Measurements from ENCODE around the gene VWA5B1.

DNA sequence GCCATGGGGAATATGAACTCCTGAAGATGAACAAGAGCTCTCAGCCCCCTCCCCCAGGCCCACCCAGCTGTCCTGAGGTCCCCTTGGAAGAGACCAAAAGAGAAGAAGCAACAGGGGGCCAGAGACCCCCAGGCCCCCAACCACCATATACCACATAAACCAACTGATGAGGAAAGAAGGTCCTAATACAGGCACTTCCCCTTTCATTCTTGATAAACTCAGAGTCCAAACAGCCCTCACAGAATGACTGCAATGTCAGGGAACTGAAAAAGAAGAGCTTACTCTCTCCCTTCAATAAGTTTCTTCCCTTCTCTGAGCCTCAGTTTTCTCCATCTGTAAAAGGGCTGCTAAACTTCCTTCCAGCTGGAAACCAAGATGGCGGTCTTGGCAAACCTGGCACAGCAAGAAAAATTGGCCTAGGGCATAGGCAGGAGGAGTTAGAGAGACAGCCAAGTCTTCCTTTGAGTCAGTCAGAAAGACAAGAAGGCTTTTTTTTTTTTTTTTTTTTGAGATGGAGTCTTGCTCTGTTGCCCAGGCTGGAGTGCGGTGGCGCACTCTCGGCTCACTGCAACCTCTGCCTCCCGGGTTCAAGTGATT, 90.5 kb downstream of the VWA5B1 start:
- TF ChIP-seq BRCA1 (IDR thresholded peaks at IDR 0.05; ENCODE audit: low read depth, low read length) (no peak), EZH2 (IDR thresholded peaks at IDR 0.05; ENCODE audit: low read depth, low read length, severe bottlenecking) (no peak), HDAC6 (IDR thresholded peaks at IDR 0.05; ENCODE audit: low read depth, low read length) (no peak), RAD21 (IDR thresholded peaks at IDR 0.05 in 1 of 2, conservative IDR thresholded peaks at IDR 0.05 in 1 of 2; ENCODE audit: low read depth in 2 of 2, low read length in 2 of 2) (no peak), EGR1 (IDR thresholded peaks at IDR 0.05; ENCODE audit: borderline replicate concordance, low read depth, low read length) (no peak), CHD1 (IDR thresholded peaks at IDR 0.05; ENCODE audit: low read depth, low read length) (no peak), TAF7 (optimal IDR thresholded peaks at IDR 0.05; ENCODE audit: borderline replicate concordance, low read depth, low read length) (no peak), POLR2AphosphoS5 (IDR thresholded peaks at IDR 0.05; ENCODE audit: low read depth, low read length) (no peak), PHF8 (conservative IDR thresholded peaks at IDR 0.05; ENCODE audit: low read depth, low read length) (no peak), JUN (IDR thresholded peaks at IDR 0.05; ENCODE audit: low read depth, low read length) (no peak), SRF (IDR thresholded peaks at IDR 0.05; ENCODE audit: low read depth, low read length) (no peak), JUND (IDR thresholded peaks at IDR 0.05; ENCODE audit: low read length) (no peak)
- TF ChIP-seq, protein P1, sequence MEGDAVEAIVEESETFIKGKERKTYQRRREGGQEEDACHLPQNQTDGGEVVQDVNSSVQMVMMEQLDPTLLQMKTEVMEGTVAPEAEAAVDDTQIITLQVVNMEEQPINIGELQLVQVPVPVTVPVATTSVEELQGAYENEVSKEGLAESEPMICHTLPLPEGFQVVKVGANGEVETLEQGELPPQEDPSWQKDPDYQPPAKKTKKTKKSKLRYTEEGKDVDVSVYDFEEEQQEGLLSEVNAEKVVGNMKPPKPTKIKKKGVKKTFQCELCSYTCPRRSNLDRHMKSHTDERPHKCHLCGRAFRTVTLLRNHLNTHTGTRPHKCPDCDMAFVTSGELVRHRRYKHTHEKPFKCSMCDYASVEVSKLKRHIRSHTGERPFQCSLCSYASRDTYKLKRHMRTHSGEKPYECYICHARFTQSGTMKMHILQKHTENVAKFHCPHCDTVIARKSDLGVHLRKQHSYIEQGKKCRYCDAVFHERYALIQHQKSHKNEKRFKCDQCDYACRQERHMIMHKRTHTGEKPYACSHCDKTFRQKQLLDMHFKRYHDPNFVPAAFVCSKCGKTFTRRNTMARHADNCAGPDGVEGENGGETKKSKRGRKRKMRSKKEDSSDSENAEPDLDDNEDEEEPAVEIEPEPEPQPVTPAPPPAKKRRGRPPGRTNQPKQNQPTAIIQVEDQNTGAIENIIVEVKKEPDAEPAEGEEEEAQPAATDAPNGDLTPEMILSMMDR (IDR thresholded peaks at IDR 0.05; ENCODE audit: control extremely low read depth in 1 of 3, insufficient read depth in 1 of 3, low read depth in 1 of 3, low read length in 3 of 3): no peak

Data from H1 (cell line).